ENCODE measurements around the gene DLGAP4. TPM values are rescaled to one million over a fixed set of nuclear protein-coding genes. Genes with fewer than 3 reads are reported as not detected.

DLGAP4 gene
- total and polyA plus RNA-seq, 9 donors = 18.2 to 75.9 (median 53.1) TPM

GRCh38 chr20:36396340-36396739 is 90.2 kb downstream of the DLGAP4 start:
- intact Hi-C loops (cut with DNase I) = no loop called here
- Histone ChIP-seq H3K27ac (no peak overlapping the region), H3K4me1 (ENCODE audit: insufficient read depth) (peaks cover 2% of the 10 kb centered on the region), H3K4me3 (no peak overlapping the region), H3K27me3 (no peaks in the 10 kb centered on the region), H3K36me3 (no peaks in the 10 kb centered on the region), H3K9me3 (no peaks in the 10 kb centered on the region)
- WGBS, 3 donors = 74 to 87% (median 85%) methylated on average over 6 of the region's 6 CpGs
- TF ChIP-seq EP300 (IDR thresholded peaks at IDR 0.05) = no peak
- no peak for DNase-seq

- whole genome bisulfite sequencing, 3 donors = 32 to 52% (median 40%) methylated on average over 8 of the region's 8 CpGs
- H3K27me3 ChIP-seq = no peaks in the 10 kb centered on the region
- intact Hi-C loops (cut with DNase I) = no loop called here
Observed at GRCh38 chr20:36396847-36397630, 90.9 kb downstream of the DLGAP4 start.

DNA sequence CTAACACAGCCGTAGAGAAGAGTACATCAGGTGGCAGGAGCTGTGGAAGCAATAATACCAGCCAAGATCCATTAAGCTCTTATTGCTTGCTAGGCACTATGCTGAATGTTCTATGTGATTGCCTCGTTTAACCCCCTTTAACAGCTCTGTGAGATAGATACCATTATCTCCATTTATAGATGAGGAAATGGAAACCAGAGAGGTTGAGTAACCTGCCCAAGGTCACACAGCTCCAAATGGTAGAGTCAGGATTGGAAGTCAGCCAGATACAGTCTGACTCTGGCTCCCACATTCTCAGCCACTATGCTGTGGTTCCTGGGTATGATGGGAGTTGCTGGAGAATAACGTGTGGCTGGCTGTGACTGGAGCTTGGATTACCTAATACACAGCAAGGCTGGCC is 92.4 kb downstream of the DLGAP4 start:
- intact Hi-C loops (cut with DNase I) = no loop called here
- TF ChIP-seq, protein P1, sequence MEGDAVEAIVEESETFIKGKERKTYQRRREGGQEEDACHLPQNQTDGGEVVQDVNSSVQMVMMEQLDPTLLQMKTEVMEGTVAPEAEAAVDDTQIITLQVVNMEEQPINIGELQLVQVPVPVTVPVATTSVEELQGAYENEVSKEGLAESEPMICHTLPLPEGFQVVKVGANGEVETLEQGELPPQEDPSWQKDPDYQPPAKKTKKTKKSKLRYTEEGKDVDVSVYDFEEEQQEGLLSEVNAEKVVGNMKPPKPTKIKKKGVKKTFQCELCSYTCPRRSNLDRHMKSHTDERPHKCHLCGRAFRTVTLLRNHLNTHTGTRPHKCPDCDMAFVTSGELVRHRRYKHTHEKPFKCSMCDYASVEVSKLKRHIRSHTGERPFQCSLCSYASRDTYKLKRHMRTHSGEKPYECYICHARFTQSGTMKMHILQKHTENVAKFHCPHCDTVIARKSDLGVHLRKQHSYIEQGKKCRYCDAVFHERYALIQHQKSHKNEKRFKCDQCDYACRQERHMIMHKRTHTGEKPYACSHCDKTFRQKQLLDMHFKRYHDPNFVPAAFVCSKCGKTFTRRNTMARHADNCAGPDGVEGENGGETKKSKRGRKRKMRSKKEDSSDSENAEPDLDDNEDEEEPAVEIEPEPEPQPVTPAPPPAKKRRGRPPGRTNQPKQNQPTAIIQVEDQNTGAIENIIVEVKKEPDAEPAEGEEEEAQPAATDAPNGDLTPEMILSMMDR (IDR thresholded peaks at IDR 0.05) = no peak
- TF ChIP-seq POLR2A (IDR thresholded peaks at IDR 0.05) (no peak), EP300 (IDR thresholded peaks at IDR 0.05) (no peak)
- WGBS, 3 donors = 48 to 59% (median 59%) methylated on average over 3 of the region's 3 CpGs
- no peaks in the 10 kb centered on the region for H3K27me3 ChIP-seq
- DNase-seq = no peak
- no peaks in the 10 kb centered on the region for H3K36me3 ChIP-seq
- H3K27ac ChIP-seq = no peak overlapping the region
- no peak overlapping the region for H3K4me3 ChIP-seq
- H3K4me1 ChIP-seq (ENCODE audit: insufficient read depth) = peaks cover 1% of the 10 kb centered on the region
- H3K9me3 ChIP-seq = no peaks in the 10 kb centered on the region

More at GRCh38 chr20:36396847-36397630, 90.9 kb downstream of the DLGAP4 start:
- H3K4me3 ChIP-seq = no peak overlapping the region
- no peaks in the 10 kb centered on the region for H3K36me3 ChIP-seq
- no peak overlapping the region for H3K27ac ChIP-seq
- no peaks in the 10 kb centered on the region for H3K9me3 ChIP-seq
- DNase-seq = no peak
- TF ChIP-seq, protein P1 (IDR thresholded peaks at IDR 0.05) = no peak
- TF ChIP-seq POLR2A (IDR thresholded peaks at IDR 0.05) (no peak), EP300 (IDR thresholded peaks at IDR 0.05) (no peak)
- peaks cover 1% of the 10 kb centered on the region for H3K4me1 ChIP-seq (ENCODE audit: insufficient read depth)

DNA sequence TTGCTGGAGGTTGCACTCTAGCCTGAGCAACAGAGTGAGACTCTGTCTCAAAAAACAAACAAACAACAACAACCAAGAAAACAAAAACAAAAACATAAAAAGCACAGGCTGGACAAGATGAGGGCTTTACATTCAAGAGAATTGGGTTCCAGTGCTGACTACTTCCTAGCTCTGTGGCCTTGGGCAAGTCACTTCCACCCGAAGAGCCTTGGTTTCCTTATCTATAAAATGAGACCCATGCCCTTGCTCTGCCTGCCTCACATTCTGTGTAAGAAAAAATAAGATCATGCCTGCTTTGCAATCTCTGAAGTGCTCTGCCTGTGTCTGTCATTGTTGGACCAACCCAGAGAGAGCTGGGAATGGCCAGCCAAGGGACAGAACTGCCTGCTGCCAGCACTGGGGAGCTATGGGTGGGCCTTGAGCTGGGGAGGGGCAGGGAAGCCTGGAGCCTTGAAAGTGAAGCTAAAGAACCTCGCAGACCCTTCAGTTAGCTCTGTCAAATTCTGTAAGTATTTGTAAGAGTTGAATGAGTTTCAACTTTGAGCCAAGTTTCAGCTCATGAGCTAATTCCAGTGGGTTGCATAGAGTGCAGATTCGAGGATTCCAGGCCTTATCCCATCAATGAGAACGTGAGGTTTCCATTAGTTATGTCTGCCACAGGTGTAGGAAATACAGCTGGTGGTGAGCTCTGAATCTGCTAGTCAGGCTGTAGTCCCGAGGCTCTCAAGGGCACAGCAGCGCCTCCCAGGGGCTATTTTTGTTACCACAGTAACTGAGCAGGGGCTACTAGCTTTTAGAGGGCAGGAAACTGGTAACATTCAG is 93.2 kb downstream of the DLGAP4 start:
- Histone ChIP-seq H3K9me3 (no peaks in the 10 kb centered on the region), H3K27me3 (no peaks in the 10 kb centered on the region), H3K27ac (no peak overlapping the region), H3K36me3 (no peaks in the 10 kb centered on the region), H3K4me1 (ENCODE audit: insufficient read depth) (peaks cover 1% of the 10 kb centered on the region), H3K4me3 (no peak overlapping the region)
- 26 to 30% (median 28%) methylated on average over 6 of the region's 6 CpGs for WGBS, 3 donors
- no peak for DNase-seq
- intact Hi-C loops (cut with DNase I) = no loop called here
- TF ChIP-seq POLR2A (IDR thresholded peaks at IDR 0.05) = no peak
- no peak for TF ChIP-seq EP300 (IDR thresholded peaks at IDR 0.05)
- TF ChIP-seq, protein P1 (IDR thresholded peaks at IDR 0.05) = no peak

All from ovary (tissue), 9 donors.